K562 (cell line): ENCODE measurements around the gene FARSB. TPM values are rescaled to one million over a fixed set of nuclear protein-coding genes. Genes with fewer than 3 reads are reported as not detected.

Source experiments
- ATAC-seq: fragments of 200-7000 bp; cut with Tn5 transposase; 3 replicates; pipeline ENCODE4 v1.9.1; 2020; ENCODE audit warnings: moderate library complexity
- BruUV-seq: library from RNA; stranded (reverse); fragments of 400-500 nt; replicated peaks from 2 replicates; lab custom pipeline; 2021; lab: Mats Ljungman, UMichigan
- CTCF ChIA-PET: fragments of 300-600 bp; formaldehyde crosslinking; extraction: SDS; loops from one replicate; lab custom pipeline; 2021; ENCODE audit warnings: low intra/inter-chr PET ratio; lab: Yijun Ruan, JAX
- POLR2A ChIA-PET: fragments of 300-600, 350-650 bp; sonication (Branson Sonifier 250); formaldehyde crosslinking; extraction: SDS; loops from one replicate; lab custom pipeline; 2021; ENCODE audit warnings: antibody characterized with exemption, inconsistent platforms; lab: Yijun Ruan, JAX
- DNase-seq, 4 experiments: peaks; one replicate each; pipeline versions ENCODE4 v3.0.0 to v3.0.0-alpha.2; 2011 to 2018; ENCODE audit warnings: low spot score in 3 of 4, mixed read lengths in 3 of 4; ENCODE audit errors: extremely low read depth in 1 of 4
- FAIRE-seq: peaks from 2 replicates; lab custom pipeline; 2011; peaks lifted over from hg19 to GRCh38; lab: Jason Lieb, UNC
- H2AFZ ChIP-seq: 2 replicates; pipeline ENCODE4 v1.6.0; 2011; ENCODE audit warnings: low read depth, low read length, control low read depth, inconsistent platforms
- H3K27ac ChIP-seq: fragments of 200-600 bp; 3 replicates; pipeline ENCODE4 v1.8.0; 2011; ENCODE audit warnings: low read depth, mild to moderate bottlenecking, control low read depth, inconsistent platforms, low read length, moderate library complexity, mixed read lengths; ENCODE audit errors: extremely low read depth
- H3K27me3 ChIP-seq, 2 experiments: fragments of 300-600 bp in 1 of 2; 2 replicates in 1 of 2; 3 replicates in 1 of 2; pipeline versions ENCODE4 v1.6.0 to v1.8.0; 2011; ENCODE audit warnings: inconsistent platforms in 2 of 2, low read length in 2 of 2, mild to moderate bottlenecking in 1 of 2, mixed read lengths in 1 of 2, moderate library complexity in 1 of 2; ENCODE audit not compliant: control insufficient read depth in 2 of 2, insufficient read depth in 2 of 2
- H3K36me3 ChIP-seq: fragments of 300-600 bp; 3 replicates; pipeline ENCODE4 v1.8.0; 2011; ENCODE audit warnings: mild to moderate bottlenecking, low read length, inconsistent platforms; ENCODE audit not compliant: control insufficient read depth, insufficient read depth
- H3K4me1 ChIP-seq, 2 experiments: fragments of 200-600 bp in 1 of 2; replicated peaks in 1 of 2; 2 replicates in 1 of 2; 3 replicates in 1 of 2; pipeline versions ENCODE4 v1.5.1 to v1.8.0; 2011; ENCODE audit warnings: inconsistent platforms in 2 of 2, low read length in 2 of 2, mild to moderate bottlenecking in 1 of 2, mixed read lengths in 1 of 2, moderate library complexity in 1 of 2; ENCODE audit not compliant: control insufficient read depth in 2 of 2, insufficient read depth in 2 of 2
- H3K4me2 ChIP-seq: 2 replicates; pipeline ENCODE4 v1.6.1; 2011; ENCODE audit warnings: low read length, control low read depth, inconsistent platforms, mixed read lengths; ENCODE audit not compliant: insufficient read depth
- H3K4me3 ChIP-seq: fragments of 200-600 bp; sonication (generic), shearing (Covaris generic); 2 replicates; pipeline ENCODE4 v1.5.1; 2016; ENCODE audit warnings: control low read depth, inconsistent platforms
- H3K79me2 ChIP-seq: fragments of 200-600 bp; 3 replicates; pipeline ENCODE4 v1.8.0; 2011; ENCODE audit warnings: low read length, inconsistent platforms; ENCODE audit not compliant: control insufficient read depth, insufficient read depth
- H3K9ac ChIP-seq, 2 experiments: 2 replicates each; pipeline versions ENCODE4 v1.6.0 to v1.6.1; 2011; ENCODE audit warnings: low read depth in 2 of 2, low read length in 2 of 2, control low read depth in 1 of 2, inconsistent platforms in 1 of 2, mild to moderate bottlenecking in 1 of 2, mixed read lengths in 1 of 2; ENCODE audit not compliant: insufficient read depth in 1 of 2
- H3K9me1 ChIP-seq: one replicate; pipeline ENCODE4 v1.6.0; 2011; ENCODE audit warnings: inconsistent platforms, mild to moderate bottlenecking, low read length, moderate library complexity; ENCODE audit not compliant: control insufficient read depth, insufficient read depth
- H3K9me3 ChIP-seq: replicated peaks from 2 replicates; pipeline ENCODE4 v1.5.1; 2011; ENCODE audit warnings: low read depth, low read length, inconsistent platforms; ENCODE audit not compliant: control insufficient read depth, insufficient read depth
- H4K20me1 ChIP-seq: replicated peaks from 2 replicates; pipeline ENCODE4 v1.6.1; 2011; ENCODE audit warnings: low read length, inconsistent platforms, mixed read lengths; ENCODE audit not compliant: control insufficient read depth, insufficient read depth
- BRF2 ChIP-seq: IDR thresholded peaks from 3 replicates; pipeline ENCODE4 v1.6.1; 2011; ENCODE audit warnings: borderline replicate concordance, mild to moderate bottlenecking; ENCODE audit not compliant: insufficient read length, insufficient read depth
- EP400 ChIP-seq: fragments of 450-650 bp; IDR thresholded peaks from 2 replicates; pipeline ENCODE4 v1.6.1; 2017; ENCODE audit warnings: antibody characterized with exemption, mild to moderate bottlenecking, moderate library complexity
- FOSL1 ChIP-seq: fragments of 200-800 bp; sonication (Bioruptor generic); conservative IDR thresholded peaks from 2 replicates; pipeline ENCODE4 v1.6.1; 2016; ENCODE audit warnings: missing genetic modification characterization, missing compliant biosample characterization
- GTF2E2 ChIP-seq: fragments of 200-800 bp; sonication (Bioruptor generic); IDR thresholded peaks from 2 replicates; pipeline ENCODE4 v1.6.1; 2016; ENCODE audit warnings: missing genetic modification characterization, missing compliant biosample characterization
- HMG20A ChIP-seq: fragments of 450-650 bp; formaldehyde crosslinking; conservative IDR thresholded peaks from 2 replicates; pipeline ENCODE4 v1.4.0; 2020; ENCODE audit warnings: mild to moderate bottlenecking, mixed read lengths
- PKNOX1 ChIP-seq: fragments of 450-650 bp; IDR thresholded peaks from 2 replicates; pipeline ENCODE4 v1.6.1; 2016
- RBM22 ChIP-seq: fragments of 200-400 bp; formaldehyde crosslinking; IDR thresholded peaks from 2 replicates; pipeline ENCODE4 v1.6.1; 2018; ENCODE audit warnings: low read length, low read depth; ENCODE audit not compliant: poor library complexity, severe bottlenecking
- REST ChIP-seq, 2 experiments: fragments of 450-650 bp; formaldehyde crosslinking in 1 of 2; IDR thresholded peaks; 2 replicates each; pipeline versions ENCODE4 v1.4.0 to v1.6.1; 2014 to 2020; ENCODE audit warnings: mild to moderate bottlenecking in 2 of 2, borderline replicate concordance in 1 of 2, low read depth in 1 of 2
- RHOXF2B ChIP-seq: fragments of 250-450 bp; sonication (Bioruptor Pico); conservative IDR thresholded peaks from 2 replicates; pipeline ENCODE4 v1.5.1; 2021
- ZNF511 ChIP-seq: sonication (generic); formaldehyde crosslinking; IDR thresholded peaks from 2 replicates; pipeline ENCODE4 v1.8.0; 2022; ENCODE audit warnings: mild to moderate bottlenecking, missing genetic modification reagents
- WGBS: fragments of 100-300 bp; shearing (Covaris generic); methylation state at CpG from one replicate; pipeline ENCODE4 v1.1.6; 2016; ENCODE audit warnings: low coverage, mixed read lengths; ENCODE audit not compliant: insufficient coverage; ENCODE audit errors: missing lambda C conversion rate; 5-methylcytosine and 5-hydroxymethylcytosine counted together
- in situ Hi-C: fragments of 300-500 bp; cut with MboI; formaldehyde crosslinking; loops from 4 replicates; pipeline ENCODE4 v1.15.0; 2018; ENCODE audit warnings: inconsistent platforms, mixed read lengths
- intact Hi-C: fragments of 100-400 bp; cut with micrococcal nuclease; formaldehyde crosslinking; loops from 2 replicates; pipeline ENCODE4 v1.14.2; 2022
- polyA plus RNA-seq, 8 experiments: library from polyadenylated mRNA; depleted of rRNA in 4 of 8; stranded (reverse) in 5 of 8; unstranded in 3 of 8; fragments of >200 nt; fragmentation: Nextera tagmentation in 2 of 8; fragmentation: Illumina TruSeq in 1 of 8; extraction: Ambion mirVana in 2 of 8; extraction: Trizol in 1 of 8; gene quantifications; 2 replicates each; pipeline versions ENCODE4 v1.2.1 to v1.2.3, GENCODE V29; 2011 to 2014; ENCODE audit warnings: inconsistent platforms in 1 of 8, missing spikeins in 1 of 8
- total RNA-seq, 7 experiments: library from RNA; depleted of rRNA in 6 of 7; stranded (reverse); fragments of >200 nt in 6 of 7; fragmentation: Illumina TruSeq in 2 of 7; extraction: Trizol in 2 of 7; gene quantifications; 2 replicates each; pipeline versions ENCODE4 v1.2.1 to v1.2.3, GENCODE V29; 2011 to 2021; ENCODE audit warnings: low replicate concordance in 1 of 7

The FARSB gene
- total and polyA plus RNA-seq, 9 of the 15 experiments (the other 6 are each of a cell fraction or from before 2014, with no cell fraction given): 26.6 to 171 (median 55.7) TPM

GRCh38 chr2:222668494-222669154 is 12.7 kb upstream of the FARSB start:
- no peaks in the 10 kb centered on the region for H3K27me3 ChIP-seq
- no peak overlapping the region for H2AFZ ChIP-seq
- FAIRE-seq (no peak), ATAC-seq (peak; percentile 48; the same call in 2 of the 3 replicates), DNase-seq (peak in 1 of 4 experiments; percentile 25)
- H3K36me3 ChIP-seq: no peaks in the 10 kb centered on the region
- no peaks in the 10 kb centered on the region for H4K20me1 ChIP-seq
- in situ Hi-C loops: no loop called here
- no peaks in the 10 kb centered on the region for H3K79me2 ChIP-seq
- H3K4me3 ChIP-seq: no peak overlapping the region
- ChIA-PET CTCF (no interaction called here), POLR2A (no interaction called here)
- WGBS: 3% methylated on average over 3 of the region's 3 CpGs
- no peak overlapping the region for H3K9ac ChIP-seq
- no TSS peak for BruUV-seq
- peaks cover 2 to 8% of the 10 kb centered on the region in 2 experiments; a peak in 2 of 5 replicates for H3K4me1 ChIP-seq
- no peak overlapping the region for H3K4me2 ChIP-seq
- H3K9me3 ChIP-seq: no peaks in the 10 kb centered on the region
- intact Hi-C loops: no loop called here
- no peaks in the 10 kb centered on the region for H3K9me1 ChIP-seq
- H3K27ac ChIP-seq: no peak overlapping the region
- TF ChIP-seq FOSL1 (tag) (0 out of 2 replicates have a peak, but pooled peaks have one; percentile 13), GTF2E2 (tag) (no peak), ZNF511 (CRISPR knock-in tag) (no peak), RBM22 (no peak), BRF2 (no peak), REST (IDR thresholded peaks at IDR 0.05; ENCODE audit: borderline replicate concordance) (no peak), REST (CRISPR knock-in tag; IDR thresholded peaks at IDR 0.05; ENCODE audit: low read depth) (no peak), PKNOX1 (peak; percentile 65), RHOXF2B (CRISPR knock-in tag) (no peak), EP400 (no peak), HMG20A (CRISPR knock-in tag) (no peak)
